Measurements from ENCODE around the gene OTOGL. TPM values are rescaled to one million over a fixed set of nuclear protein-coding genes. Genes with fewer than 3 reads are reported as not detected.

Gene OTOGL
- 1.8 and 2.1 TPM in 2 replicates for polyA plus RNA-seq (2013)

GRCh38 chr12:80099259-80099658 is at the start of gene OTOGL:
Gene OTOGL, plus strand, starts transcription at chr12:80099537. Its CDS starts 109,895 bp downstream, at chr12:80209432.
- Histone ChIP-seq H2BK12ac (ENCODE audit: low read length) (no peak within 1 kb of the TSS), H3K18ac (ENCODE audit: low read length) (no peak within 1 kb of the TSS)
- no CpG with 5 or more reads among the region's 2 CpGs for WGBS (ENCODE audit: extremely low coverage, insufficient coverage, insufficient read length)

GRCh38 chr12:80050236-80050635 is 49.1 kb upstream of the OTOGL start:
- Histone ChIP-seq H2BK5ac (ENCODE audit: low read depth, low read length, poor library complexity) (no peak overlapping the region), H3K9me3 (ENCODE audit: insufficient read depth, low read depth, low read length) (no peaks in the 10 kb centered on the region), H4K8ac (ENCODE audit: low read depth, low read length) (no peak overlapping the region), H3K9ac (ENCODE audit: low read length) (no peak overlapping the region), H3K27me3 (ENCODE audit: insufficient read depth, low read length) (no peaks in the 10 kb centered on the region), H3K4me1 (ENCODE audit: control insufficient read depth in 1 of 2, insufficient read depth in 2 of 2, low read length in 2 of 2) (no peaks in the 10 kb centered on the region), H2AFZ (ENCODE audit: insufficient read depth, low read length, poor library complexity) (no peak overlapping the region), H4K91ac (ENCODE audit: low read depth, low read length) (no peak overlapping the region), H3K18ac (ENCODE audit: low read length) (no peak overlapping the region), H2BK12ac (ENCODE audit: low read length) (no peak overlapping the region), H3K79me2 (ENCODE audit: control insufficient read depth, insufficient read depth, low read length, poor library complexity) (no peaks in the 10 kb centered on the region), H2AK5ac (ENCODE audit: low read length) (no peak overlapping the region), H3K4me2 (ENCODE audit: low read length) (no peak overlapping the region), H2BK120ac (ENCODE audit: insufficient read depth, low read length, poor library complexity) (no peak overlapping the region), H3K79me1 (ENCODE audit: low read length) (no peaks in the 10 kb centered on the region), H3K4me3 (ENCODE audit: low read depth, low read length) (no peak overlapping the region), H3K36me3 (ENCODE audit: control insufficient read depth in 1 of 2, insufficient read depth in 2 of 2, low read length in 2 of 2) (no peaks in the 10 kb centered on the region), H3K23ac (ENCODE audit: low read length) (no peak overlapping the region), H3K27ac (ENCODE audit: low read depth, low read length) (no peak overlapping the region), H4K12ac (ENCODE audit: low read depth, low read length) (no peak overlapping the region), H3K14ac (ENCODE audit: low read length) (no peak overlapping the region), H3K4ac (ENCODE audit: low read depth, low read length) (no peak overlapping the region)
- no peak for DNase-seq
- WGBS (ENCODE audit: extremely low coverage, insufficient coverage, insufficient read length) = no CpG with 5 or more reads among the region's 2 CpGs

More at GRCh38 chr12:80099259-80099658, at the start of gene OTOGL:
- Histone ChIP-seq H3K27ac (ENCODE audit: low read depth, low read length) (no peak within 1 kb of the TSS), H3K4ac (ENCODE audit: low read depth, low read length) (no peak within 1 kb of the TSS), H4K8ac (ENCODE audit: low read depth, low read length) (no peak within 1 kb of the TSS), H2AK5ac (ENCODE audit: low read length) (no peak within 1 kb of the TSS), H3K36me3 (ENCODE audit: control insufficient read depth in 1 of 2, insufficient read depth in 2 of 2, low read length in 2 of 2) (no peaks in the 10 kb centered on the region), H3K9ac (ENCODE audit: low read length) (no peak within 1 kb of the TSS), H3K4me2 (ENCODE audit: low read length) (no peak within 1 kb of the TSS), H3K9me3 (ENCODE audit: insufficient read depth, low read depth, low read length) (no peaks in the 10 kb centered on the region), H3K4me3 (ENCODE audit: low read depth, low read length) (no peak within 1 kb of the TSS), H3K23ac (ENCODE audit: low read length) (no peak within 1 kb of the TSS), H3K79me2 (ENCODE audit: control insufficient read depth, insufficient read depth, low read length, poor library complexity) (no peaks in the 10 kb centered on the region), H3K4me1 (ENCODE audit: control insufficient read depth in 1 of 2, insufficient read depth in 2 of 2, low read length in 2 of 2) (no peaks in the 10 kb centered on the region), H3K27me3 (ENCODE audit: insufficient read depth, low read length) (no peaks in the 10 kb centered on the region), H2AFZ (ENCODE audit: insufficient read depth, low read length, poor library complexity) (no peak within 1 kb of the TSS), H3K79me1 (ENCODE audit: low read length) (no peaks in the 10 kb centered on the region), H2BK5ac (ENCODE audit: low read depth, low read length, poor library complexity) (no peak within 1 kb of the TSS), H3K14ac (ENCODE audit: low read length) (no peak within 1 kb of the TSS), H4K91ac (ENCODE audit: low read depth, low read length) (no peak within 1 kb of the TSS), H2BK120ac (ENCODE audit: insufficient read depth, low read length, poor library complexity) (no peak within 1 kb of the TSS), H4K12ac (ENCODE audit: low read depth, low read length) (no peak within 1 kb of the TSS)
- DNase-seq = no peak

GRCh38 chr12:80053051-80053790 is 46.1 kb upstream of the OTOGL start:
- Histone ChIP-seq H3K4me2 (ENCODE audit: low read length) (no peak overlapping the region), H2BK5ac (ENCODE audit: low read depth, low read length, poor library complexity) (no peak overlapping the region), H4K12ac (ENCODE audit: low read depth, low read length) (no peak overlapping the region), H3K14ac (ENCODE audit: low read length) (no peak overlapping the region), H3K9me3 (ENCODE audit: insufficient read depth, low read depth, low read length) (no peaks in the 10 kb centered on the region), H3K23ac (ENCODE audit: low read length) (no peak overlapping the region), H2AK5ac (ENCODE audit: low read length) (no peak overlapping the region), H3K9ac (ENCODE audit: low read length) (no peak overlapping the region), H2BK120ac (ENCODE audit: insufficient read depth, low read length, poor library complexity) (no peak overlapping the region), H3K27ac (ENCODE audit: low read depth, low read length) (no peak overlapping the region), H3K4me3 (ENCODE audit: low read depth, low read length) (no peak overlapping the region), H3K36me3 (ENCODE audit: control insufficient read depth in 1 of 2, insufficient read depth in 2 of 2, low read length in 2 of 2) (no peaks in the 10 kb centered on the region), H3K27me3 (ENCODE audit: insufficient read depth, low read length) (no peaks in the 10 kb centered on the region), H3K4me1 (ENCODE audit: control insufficient read depth in 1 of 2, insufficient read depth in 2 of 2, low read length in 2 of 2) (no peaks in the 10 kb centered on the region), H2BK12ac (ENCODE audit: low read length) (no peak overlapping the region), H4K91ac (ENCODE audit: low read depth, low read length) (no peak overlapping the region), H3K79me1 (ENCODE audit: low read length) (no peaks in the 10 kb centered on the region), H3K4ac (ENCODE audit: low read depth, low read length) (no peak overlapping the region), H3K18ac (ENCODE audit: low read length) (no peak overlapping the region), H3K79me2 (ENCODE audit: control insufficient read depth, insufficient read depth, low read length, poor library complexity) (no peaks in the 10 kb centered on the region), H4K8ac (ENCODE audit: low read depth, low read length) (no peak overlapping the region), H2AFZ (ENCODE audit: insufficient read depth, low read length, poor library complexity) (no peak overlapping the region)
- DNase-seq = no peak
- WGBS (ENCODE audit: extremely low coverage, insufficient coverage, insufficient read length) = no CpG with 5 or more reads among the region's 6 CpGs

GRCh38 chr12:80056232-80056631 is 43.1 kb upstream of the OTOGL start:
- no peak overlapping the region for H4K12ac ChIP-seq (ENCODE audit: low read depth, low read length)
- H3K79me1 ChIP-seq (ENCODE audit: low read length) = no peaks in the 10 kb centered on the region
- no peak overlapping the region for H3K14ac ChIP-seq (ENCODE audit: low read length)
- H3K27ac ChIP-seq (ENCODE audit: low read depth, low read length) = no peak overlapping the region
- no peak overlapping the region for H3K4ac ChIP-seq (ENCODE audit: low read depth, low read length)
- no peak overlapping the region for H4K8ac ChIP-seq (ENCODE audit: low read depth, low read length)
- no peak overlapping the region for H3K23ac ChIP-seq (ENCODE audit: low read length)
- no peak for DNase-seq
- H3K79me2 ChIP-seq (ENCODE audit: control insufficient read depth, insufficient read depth, low read length, poor library complexity) = no peaks in the 10 kb centered on the region
- no peak overlapping the region for H3K18ac ChIP-seq (ENCODE audit: low read length)
- no peaks in the 10 kb centered on the region for H3K27me3 ChIP-seq (ENCODE audit: insufficient read depth, low read length)
- H2AK5ac ChIP-seq (ENCODE audit: low read length) = no peak overlapping the region
- H2BK120ac ChIP-seq (ENCODE audit: insufficient read depth, low read length, poor library complexity) = no peak overlapping the region
- H2BK5ac ChIP-seq (ENCODE audit: low read depth, low read length, poor library complexity) = no peak overlapping the region
- no peak overlapping the region for H2BK12ac ChIP-seq (ENCODE audit: low read length)
- H3K36me3 ChIP-seq (ENCODE audit: control insufficient read depth in 1 of 2, insufficient read depth in 2 of 2, low read length in 2 of 2) = no peaks in the 10 kb centered on the region
- no peak overlapping the region for H3K9ac ChIP-seq (ENCODE audit: low read length)
- H3K4me1 ChIP-seq (ENCODE audit: control insufficient read depth in 1 of 2, insufficient read depth in 2 of 2, low read length in 2 of 2) = no peaks in the 10 kb centered on the region
- 100% methylated on average over 1 of the region's 4 CpGs for WGBS (ENCODE audit: extremely low coverage, insufficient coverage, insufficient read length)
- H3K9me3 ChIP-seq (ENCODE audit: insufficient read depth, low read depth, low read length) = no peaks in the 10 kb centered on the region
- no peak overlapping the region for H3K4me3 ChIP-seq (ENCODE audit: low read depth, low read length)
- no peak overlapping the region for H4K91ac ChIP-seq (ENCODE audit: low read depth, low read length)
- no peak overlapping the region for H2AFZ ChIP-seq (ENCODE audit: insufficient read depth, low read length, poor library complexity)
- no peak overlapping the region for H3K4me2 ChIP-seq (ENCODE audit: low read length)

All from trophoblast cell (in vitro differentiated cells and primary cell).